Mononuclear cell (primary cell): ENCODE measurements around the gene PRLH. TPM values are rescaled to one million over a fixed set of nuclear protein-coding genes. Genes with fewer than 3 reads are reported as not detected.
"Not testable (repeated sequence)": the region's sequence is repeated elsewhere in the genome, so short reads cannot be mapped to it uniquely, and the experiment has no call there.

Source experiments
- H3K27me3 ChIP-seq: 2 replicates; pipeline ENCODE4 v1.6.0; 2011; ENCODE audit warnings: low read length, control low read depth; ENCODE audit not compliant: insufficient read depth
- H3K4me1 ChIP-seq: 2 replicates; pipeline ENCODE4 v1.5.1; 2011; ENCODE audit warnings: mild to moderate bottlenecking, low read length, control low read depth; ENCODE audit not compliant: insufficient read depth
- H3K4me3 ChIP-seq: 2 replicates; pipeline ENCODE4 v1.5.1; 2011; ENCODE audit warnings: mild to moderate bottlenecking, low read length, moderate library complexity
- H3K9me3 ChIP-seq: 2 replicates; pipeline ENCODE4 v1.5.1; 2011; ENCODE audit warnings: low read depth, mild to moderate bottlenecking, control low read depth, low read length
- total RNA-seq: library from RNA; depleted of rRNA; stranded (reverse); fragments of >200 nt; gene quantifications from one replicate; pipeline ENCODE4 v1.2.3, GENCODE V29; 2012

The PRLH gene
- total RNA-seq, 1 donor, result not detected

GRCh38 chr2:237595829-237596519 is 29.6 kb downstream of the PRLH start:
- not testable (repeated sequence) for H3K9me3 ChIP-seq, H3K4me3 ChIP-seq, H3K27me3 ChIP-seq, H3K4me1 ChIP-seq

GRCh38 chr2:237596520-237597195 is 30.3 kb downstream of the PRLH start:
- H3K4me1 ChIP-seq, result peaks cover under 1% of the 10 kb centered on the region
- H3K4me3 ChIP-seq, result no peak overlapping the region
- no peaks in the 10 kb centered on the region for H3K9me3 ChIP-seq
- H3K27me3 ChIP-seq, result no peaks in the 10 kb centered on the region

GRCh38 chr2:237597196-237598145 is 31.1 kb downstream of the PRLH start:
- Histone ChIP-seq H3K4me3 (no peak overlapping the region), H3K4me1 (no peaks in the 10 kb centered on the region), H3K9me3 (no peaks in the 10 kb centered on the region), H3K27me3 (no peaks in the 10 kb centered on the region)

GRCh38 chr2:237598468-237599208 is 32.3 kb downstream of the PRLH start:
- peaks cover 7% of the 10 kb centered on the region for H3K4me1 ChIP-seq
- no peaks in the 10 kb centered on the region for H3K27me3 ChIP-seq
- no peaks in the 10 kb centered on the region for H3K9me3 ChIP-seq
- no peak overlapping the region for H3K4me3 ChIP-seq

- Histone ChIP-seq H3K4me1 (peaks cover 17% of the 10 kb centered on the region), H3K9me3 (no peaks in the 10 kb centered on the region), H3K27me3 (no peaks in the 10 kb centered on the region), H3K4me3 (no peak overlapping the region)
These were observed 33.2 kb downstream of the PRLH start for GRCh38 chr2:237599465-237600110.

GRCh38 chr2:237600205-237600846 is 34.0 kb downstream of the PRLH start:
- H3K4me3 ChIP-seq, result no peak overlapping the region

GRCh38 chr2:237601453-237602116 is 35.2 kb downstream of the PRLH start:
- H3K4me1 ChIP-seq, result peaks cover 18% of the 10 kb centered on the region
- no peaks in the 10 kb centered on the region for H3K27me3 ChIP-seq
- H3K9me3 ChIP-seq, result no peaks in the 10 kb centered on the region
- no peak overlapping the region for H3K4me3 ChIP-seq

More at GRCh38 chr2:237600205-237600846, 34.0 kb downstream of the PRLH start:
- H3K4me1 ChIP-seq, result peaks cover 18% of the 10 kb centered on the region
- no peaks in the 10 kb centered on the region for H3K27me3 ChIP-seq
- no peaks in the 10 kb centered on the region for H3K9me3 ChIP-seq

GRCh38 chr2:237602409-237602808 is 36.0 kb downstream of the PRLH start:
- Histone ChIP-seq H3K4me3 (no peak overlapping the region), H3K9me3 (no peaks in the 10 kb centered on the region)

GRCh38 chr2:237603049-237603717 is 36.8 kb downstream of the PRLH start:
- Histone ChIP-seq H3K27me3 (no peaks in the 10 kb centered on the region), H3K4me3 (no peak overlapping the region), H3K4me1 (peaks cover 18% of the 10 kb centered on the region), H3K9me3 (no peaks in the 10 kb centered on the region)

More at GRCh38 chr2:237602409-237602808, 36.0 kb downstream of the PRLH start:
- peaks cover 18% of the 10 kb centered on the region for H3K4me1 ChIP-seq
- no peaks in the 10 kb centered on the region for H3K27me3 ChIP-seq

GRCh38 chr2:237603718-237604362 is 37.5 kb downstream of the PRLH start:
- no peaks in the 10 kb centered on the region for H3K27me3 ChIP-seq
- no peaks in the 10 kb centered on the region for H3K9me3 ChIP-seq
- peak overlapping the region; percentile 8 for H3K4me3 ChIP-seq
- peaks cover 18% of the 10 kb centered on the region for H3K4me1 ChIP-seq

GRCh38 chr2:237604391-237604790 is 38.0 kb downstream of the PRLH start:
- no peaks in the 10 kb centered on the region for H3K27me3 ChIP-seq

GRCh38 chr2:237604960-237605359 is 38.6 kb downstream of the PRLH start:
- Histone ChIP-seq H3K9me3 (no peaks in the 10 kb centered on the region), H3K4me1 (peaks cover 18% of the 10 kb centered on the region), H3K4me3 (no peak overlapping the region), H3K27me3 (no peaks in the 10 kb centered on the region)

More at GRCh38 chr2:237604391-237604790, 38.0 kb downstream of the PRLH start:
- Histone ChIP-seq H3K4me1 (peaks cover 18% of the 10 kb centered on the region), H3K9me3 (no peaks in the 10 kb centered on the region), H3K4me3 (no peak overlapping the region)
